Measurements from ENCODE around the gene COL6A3.

- peak in 1 of 3 donors; percentile 55 for TF ChIP-seq POLR2AphosphoS5 (IDR thresholded peaks at IDR 0.05)
- TF ChIP-seq POLR2A (IDR thresholded peaks at IDR 0.05), result no peak
Observed at GRCh38 chr2:237341872-237342271, 72.1 kb downstream of the COL6A3 start.
